ENCODE measurements around the gene SYAP1.
A peak's percentile ranks its signal among the peaks of the same experiment; 100 is the strongest.
"Not testable (repeated sequence)": the region's sequence is repeated elsewhere in the genome, so short reads cannot be mapped to it uniquely, and the experiment has no call there.

SYAP1 gene

GRCh38 chrX:16784440-16784839 lies 65.0 kb downstream of the SYAP1 start:
- DNase-seq, result not testable (repeated sequence)

GRCh38 chrX:16785247-16786138 lies 66.1 kb downstream of the SYAP1 start:
- DNase-seq, result peak; percentile 2

- DNase-seq, result peak; percentile 87
Observed at GRCh38 chrX:16786139-16786790, 66.9 kb downstream of the SYAP1 start, which contains the start of gene TXLNG. TSS of gene TXLNG (plus strand) at chrX:16786466. CDS start at chrX:16786488, 22 bp downstream.

- peak; percentile 38 for DNase-seq
Observed at GRCh38 chrX:16786791-16787735, 67.7 kb downstream of the SYAP1 start.

GRCh38 chrX:16788477-16788876 lies 69.1 kb downstream of the SYAP1 start:
- DNase-seq, result no peak

GRCh38 chrX:16796298-16796697 lies 76.9 kb downstream of the SYAP1 start:
- no peak for DNase-seq

GRCh38 chrX:16797358-16797757 lies 77.9 kb downstream of the SYAP1 start:
- no peak for DNase-seq

GRCh38 chrX:16797841-16798240 lies 78.4 kb downstream of the SYAP1 start:
- no peak for DNase-seq

- DNase-seq, result no peak
Observed at GRCh38 chrX:16804923-16805464, 85.6 kb downstream of the SYAP1 start.

GRCh38 chrX:16807548-16807947 lies 88.1 kb downstream of the SYAP1 start:
- no peak for DNase-seq

GRCh38 chrX:16807976-16808542 lies 88.6 kb downstream of the SYAP1 start:
- no peak for DNase-seq

- DNase-seq, result no peak
Observed at GRCh38 chrX:16814597-16814996, 95.2 kb downstream of the SYAP1 start.
